Nephron (organoid): Measurements from ENCODE around the gene CACNA1H.
A peak's percentile ranks its signal among the peaks of the same experiment; 100 is the strongest.

Experiments used
- H3K27ac Mint-ChIP-seq, 3 experiments: 2 replicates each; pipeline ENCODE4 v1.8.0; 2020; ENCODE audit warnings: mixed read lengths in 3 of 3, mild to moderate bottlenecking in 2 of 3, moderate library complexity in 1 of 3
- H3K27me3 Mint-ChIP-seq: 2 replicates; pipeline ENCODE4 v1.8.0; 2021; ENCODE audit warnings: low read depth, mild to moderate bottlenecking, moderate library complexity, mixed read lengths
- H3K36me3 Mint-ChIP-seq: 2 replicates; pipeline ENCODE4 v1.8.0; 2020; ENCODE audit warnings: low read depth, mixed read lengths
- H3K4me1 Mint-ChIP-seq: 2 replicates; pipeline ENCODE4 v1.8.0; 2020; ENCODE audit warnings: mixed read lengths
- H3K4me3 Mint-ChIP-seq, 3 experiments: 2 replicates each; pipeline ENCODE4 v1.8.0; 2020; ENCODE audit warnings: mild to moderate bottlenecking in 3 of 3, mixed read lengths in 3 of 3, moderate library complexity in 2 of 3
- H3K9me3 Mint-ChIP-seq: 2 replicates; pipeline ENCODE4 v1.8.0; 2020; ENCODE audit warnings: mixed read lengths
- TF ChIP-seq, protein P1 (sequence below), 3 experiments: fragments of 200-600 bp; sonication (generic); IDR thresholded peaks; one replicate each; pipeline ENCODE4 v1.5.0; 2021; ENCODE audit warnings: antibody characterized with exemption in 3 of 3; ENCODE audit not compliant: unreplicated experiment in 3 of 3

CACNA1H gene

DNA sequence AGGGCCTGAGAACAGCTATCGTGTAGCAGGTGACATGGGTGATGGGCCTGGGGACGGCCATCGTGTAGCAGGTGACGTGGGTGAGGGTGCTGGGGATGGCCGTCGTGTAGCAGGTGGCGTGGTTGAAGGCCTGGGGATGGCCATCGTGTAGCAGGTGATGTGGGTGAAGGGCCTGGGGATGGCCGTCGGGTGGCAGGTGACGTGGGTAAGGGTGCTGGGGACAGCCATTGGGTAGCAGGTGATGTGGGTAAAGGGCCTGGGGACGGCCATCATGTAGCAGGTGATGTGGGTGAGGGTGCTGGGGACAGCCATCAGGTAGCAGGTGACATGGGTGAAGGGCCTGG lies 118.4 kb downstream of the CACNA1H start:
- Mint-ChIP-seq H3K27ac (peak overlapping the region in 1 of 3 experiments; percentile 56), H3K4me3 (peak overlapping the region in 1 of 3 experiments; percentile 32), H3K4me1 (peaks cover 33% of the 10 kb centered on the region), H3K27me3 (peaks cover 36% of the 10 kb centered on the region), H3K9me3 (peaks cover 2% of the 10 kb centered on the region), H3K36me3 (no peaks in the 10 kb centered on the region)
- TF ChIP-seq, protein P1, sequence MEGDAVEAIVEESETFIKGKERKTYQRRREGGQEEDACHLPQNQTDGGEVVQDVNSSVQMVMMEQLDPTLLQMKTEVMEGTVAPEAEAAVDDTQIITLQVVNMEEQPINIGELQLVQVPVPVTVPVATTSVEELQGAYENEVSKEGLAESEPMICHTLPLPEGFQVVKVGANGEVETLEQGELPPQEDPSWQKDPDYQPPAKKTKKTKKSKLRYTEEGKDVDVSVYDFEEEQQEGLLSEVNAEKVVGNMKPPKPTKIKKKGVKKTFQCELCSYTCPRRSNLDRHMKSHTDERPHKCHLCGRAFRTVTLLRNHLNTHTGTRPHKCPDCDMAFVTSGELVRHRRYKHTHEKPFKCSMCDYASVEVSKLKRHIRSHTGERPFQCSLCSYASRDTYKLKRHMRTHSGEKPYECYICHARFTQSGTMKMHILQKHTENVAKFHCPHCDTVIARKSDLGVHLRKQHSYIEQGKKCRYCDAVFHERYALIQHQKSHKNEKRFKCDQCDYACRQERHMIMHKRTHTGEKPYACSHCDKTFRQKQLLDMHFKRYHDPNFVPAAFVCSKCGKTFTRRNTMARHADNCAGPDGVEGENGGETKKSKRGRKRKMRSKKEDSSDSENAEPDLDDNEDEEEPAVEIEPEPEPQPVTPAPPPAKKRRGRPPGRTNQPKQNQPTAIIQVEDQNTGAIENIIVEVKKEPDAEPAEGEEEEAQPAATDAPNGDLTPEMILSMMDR (IDR thresholded peaks at IDR 0.05; ENCODE audit: unreplicated experiment in 3 of 3): no peak
